Mononuclear cell (primary cell): ENCODE data around the gene CST4. TPM values are rescaled to one million over a fixed set of nuclear protein-coding genes. Genes with fewer than 3 reads are reported as not detected.

Experiments
- total RNA-seq: library from RNA; depleted of rRNA; stranded (reverse); fragments of >200 nt; gene quantifications from one replicate; pipeline ENCODE4 v1.2.3, GENCODE V29; 2012

CST4 gene
- total RNA-seq, 1 donor: not detected

Other genes starting within 250 kb of the CST4 start
- gene CSTL1, start 249.4 kb downstream of the CST4 start, total RNA-seq: not detected
- gene CST11, start 236.2 kb downstream of the CST4 start, total RNA-seq: not detected
- gene CST8, start 197.9 kb downstream of the CST4 start, total RNA-seq: not detected
- gene CST9L, start 120.6 kb downstream of the CST4 start, total RNA-seq: not detected
- not detected for gene CST9, start 83.1 kb downstream of the CST4 start, total RNA-seq
- 486 TPM for gene CST3, start 51.1 kb downstream of the CST4 start, total RNA-seq
- gene CST1, start 61.9 kb upstream of the CST4 start, total RNA-seq: not detected
- gene CST2, start 137.7 kb upstream of the CST4 start, total RNA-seq: not detected
- not detected for gene CST5, start 190.7 kb upstream of the CST4 start, total RNA-seq